Caco-2 (cell line): ENCODE measurements around the gene KRT13. TPM values are rescaled to one million over a fixed set of nuclear protein-coding genes. Genes with fewer than 3 reads are reported as not detected.

ENCODE experiments used
- BruUV-seq: library from RNA; stranded (reverse); fragments of 400-500 nt; replicated peaks from 2 replicates; lab custom pipeline; 2021; lab: Mats Ljungman, UMichigan
- CTCF ChIA-PET: fragments of 300-600 bp; sonication (Branson Sonifier 250); formaldehyde crosslinking; loops from one replicate; lab custom pipeline; 2022; ENCODE audit warnings: antibody characterized with exemption; lab: Charles Lee
- POLR2A ChIA-PET: fragments of 300-600 bp; sonication (Branson Sonifier 250); formaldehyde crosslinking; loops from one replicate; lab custom pipeline; 2022; ENCODE audit warnings: antibody characterized with exemption; lab: Charles Lee
- DNase-seq, 2 experiments: peaks; one replicate each; pipeline versions ENCODE4 v3.0.0 to v3.0.0-alpha.2; 2020 to 2022
- H3K27me3 ChIP-seq: replicated peaks from 2 replicates; pipeline ENCODE4 v1.6.0; 2011; ENCODE audit warnings: low read length; ENCODE audit not compliant: control insufficient read depth, insufficient read depth
- H3K36me3 ChIP-seq: 2 replicates; pipeline ENCODE4 v1.5.1; 2011; ENCODE audit warnings: low read length; ENCODE audit not compliant: control insufficient read depth, insufficient read depth
- H3K4me1 ChIP-seq: fragments of 250-450 bp; sonication (Bioruptor Pico); 2 replicates; pipeline ENCODE4 v1.5.1; 2020; ENCODE audit warnings: mild to moderate bottlenecking
- H3K4me3 ChIP-seq: 2 replicates; pipeline ENCODE4 v1.5.1; 2011; ENCODE audit warnings: low read depth, mild to moderate bottlenecking, control low read depth, low read length
- H3K9me3 ChIP-seq: fragments of 250-450 bp; sonication (Bioruptor Pico); 2 replicates; pipeline ENCODE4 v1.5.1; 2020; ENCODE audit warnings: mild to moderate bottlenecking, moderate library complexity
- H3K27ac Mint-ChIP-seq: one replicate; pipeline ENCODE4 v1.8.0; 2022; ENCODE audit warnings: mixed read lengths; ENCODE audit not compliant: unreplicated experiment
- H3K27me3 Mint-ChIP-seq: one replicate; pipeline ENCODE4 v1.8.0; 2022; ENCODE audit warnings: mixed read lengths; ENCODE audit not compliant: insufficient read depth, unreplicated experiment
- H3K36me3 Mint-ChIP-seq: one replicate; pipeline ENCODE4 v1.8.0; 2022; ENCODE audit warnings: mild to moderate bottlenecking, mixed read lengths; ENCODE audit not compliant: insufficient read depth, unreplicated experiment
- H3K4me1 Mint-ChIP-seq: one replicate; pipeline ENCODE4 v1.8.0; 2022; ENCODE audit warnings: low read depth, mixed read lengths; ENCODE audit not compliant: unreplicated experiment
- H3K4me3 Mint-ChIP-seq: one replicate; pipeline ENCODE4 v1.8.0; 2022; ENCODE audit warnings: mild to moderate bottlenecking, moderate library complexity, mixed read lengths; ENCODE audit not compliant: unreplicated experiment
- H3K9me3 Mint-ChIP-seq: one replicate; pipeline ENCODE4 v1.8.0; 2022; ENCODE audit warnings: mixed read lengths; ENCODE audit not compliant: unreplicated experiment
- CTCF ChIP-seq, 2 experiments: fragments of 200-600 bp in 1 of 2; IDR thresholded peaks; 1 replicate in 1 of 2; 2 replicates in 1 of 2; pipeline versions ENCODE4 v1.5.1 to v1.8.0; 2011 to 2022; ENCODE audit warnings: antibody characterized with exemption in 1 of 2, control low read depth in 1 of 2, inconsistent platforms in 1 of 2, low read depth in 1 of 2, low read length in 1 of 2, mild to moderate bottlenecking in 1 of 2, moderate library complexity in 1 of 2; ENCODE audit not compliant: insufficient read depth in 1 of 2, severe bottlenecking in 1 of 2, unreplicated experiment in 1 of 2
- intact Hi-C: fragments of 100-400 bp; cut with micrococcal nuclease; formaldehyde crosslinking; loops from one replicate; pipeline ENCODE4 v1.10.0; 2022; ENCODE audit not compliant: unreplicated experiment
- total RNA-seq: library from RNA; stranded (reverse); gene quantifications from 2 replicates; pipeline ENCODE4 v1.2.3, GENCODE V29; 2022

Gene KRT13
- total RNA-seq, 1 experiment from 2014 or later: not detected

- DNase-seq: no peak
- Mint-ChIP-seq H3K27ac (no peak within 1 kb of the TSS), H3K9me3 (no peaks in the 10 kb centered on the region), H3K27me3 (no peaks in the 10 kb centered on the region), H3K4me3 (no peak within 1 kb of the TSS), H3K36me3 (no peaks in the 10 kb centered on the region), H3K4me1 (peaks cover 11% of the 10 kb centered on the region)
- no peaks in the 10 kb centered on the region for H3K9me3 ChIP-seq
- ChIA-PET POLR2A (no interaction called here), CTCF (interaction anchor here (0.7 kb wide), 1 partner anchor 579 kb away, joined by 3 read pairs; no protein-coding TSS in a partner anchor)
- no TSS peak for BruUV-seq
- H3K27me3 ChIP-seq: no peaks in the 10 kb centered on the region
- peaks cover 16% of the 10 kb centered on the region for H3K4me1 ChIP-seq
- no peaks in the 10 kb centered on the region for H3K36me3 ChIP-seq
- no peak for TF ChIP-seq CTCF (IDR thresholded peaks at IDR 0.05; ENCODE audit: insufficient read depth in 1 of 2, low read depth in 1 of 2, low read length in 1 of 2, severe bottlenecking in 1 of 2, unreplicated experiment in 1 of 2)
- H3K4me3 ChIP-seq: no peak within 1 kb of the TSS
- intact Hi-C loops: loop anchor here (5.0 kb wide), 1 partner anchor 64 kb away; no protein-coding TSS in a partner anchor
Observed at GRCh38 chr17:41481036-41481435, 24.4 kb downstream of the KRT13 start, which contains the start of gene KRT35. Gene KRT35 (minus strand): TSS chr17:41481151. CDS start chr17:41481097, 54 bp downstream.

- no peak overlapping the region for H3K27ac Mint-ChIP-seq
- H3K4me3 Mint-ChIP-seq: no peak overlapping the region
- no TSS peak for BruUV-seq
- intact Hi-C loops: loop anchor here (5.0 kb wide), 1 partner anchor 63 kb away; no protein-coding TSS in a partner anchor
- ChIA-PET POLR2A (no interaction called here), CTCF (interaction anchor here (0.7 to 1.8 kb wide), 2 partner anchors 63 to 578 kb away, joined by 3 to 4 read pairs; no protein-coding TSS in a partner anchor)
- no peaks in the 10 kb centered on the region for H3K27me3 ChIP-seq
- TF ChIP-seq CTCF (IDR thresholded peaks at IDR 0.05; ENCODE audit: insufficient read depth in 1 of 2, low read depth in 1 of 2, low read length in 1 of 2, severe bottlenecking in 1 of 2, unreplicated experiment in 1 of 2): no peak
- no peak overlapping the region for H3K4me3 ChIP-seq
- no peaks in the 10 kb centered on the region for H3K9me3 Mint-ChIP-seq
- H3K4me1 ChIP-seq: peaks cover 16% of the 10 kb centered on the region
- H3K36me3 ChIP-seq: no peaks in the 10 kb centered on the region
- DNase-seq: no peak
- no peaks in the 10 kb centered on the region for H3K9me3 ChIP-seq
- no peaks in the 10 kb centered on the region for H3K27me3 Mint-ChIP-seq
- no peaks in the 10 kb centered on the region for H3K36me3 Mint-ChIP-seq
- peaks cover 11% of the 10 kb centered on the region for H3K4me1 Mint-ChIP-seq
Observed at GRCh38 chr17:41480581-41480980, 24.8 kb downstream of the KRT13 start.

GRCh38 chr17:41480136-41480535 is 25.3 kb downstream of the KRT13 start:
- no peaks in the 10 kb centered on the region for H3K27me3 ChIP-seq
- no peak for DNase-seq
- no TSS peak for BruUV-seq
- Mint-ChIP-seq H3K9me3 (no peaks in the 10 kb centered on the region), H3K4me1 (peaks cover 11% of the 10 kb centered on the region), H3K27ac (no peak overlapping the region), H3K4me3 (no peak overlapping the region), H3K36me3 (no peaks in the 10 kb centered on the region), H3K27me3 (no peaks in the 10 kb centered on the region)
- H3K4me3 ChIP-seq: no peak overlapping the region
- no peak for TF ChIP-seq CTCF (IDR thresholded peaks at IDR 0.05; ENCODE audit: insufficient read depth in 1 of 2, low read depth in 1 of 2, low read length in 1 of 2, severe bottlenecking in 1 of 2, unreplicated experiment in 1 of 2)
- H3K9me3 ChIP-seq: no peaks in the 10 kb centered on the region
- H3K4me1 ChIP-seq: peaks cover 16% of the 10 kb centered on the region
- no peaks in the 10 kb centered on the region for H3K36me3 ChIP-seq
- POLR2A ChIA-PET: no interaction called here
- intact Hi-C loops: loop anchor here (5.0 kb wide), 1 partner anchor 63 kb away; no protein-coding TSS in a partner anchor
- CTCF ChIA-PET: interaction anchor here (1.8 kb wide), 1 partner anchor 62 kb away, joined by 4 read pairs; no protein-coding TSS in a partner anchor
